ENCODE data around the gene TRMT1L. TPM values are rescaled to one million over a fixed set of nuclear protein-coding genes. Genes with fewer than 3 reads are reported as not detected.

Gene TRMT1L
- total and polyA plus RNA-seq, 3 donors from 2014 or later: 54.5 to 72.6 (median 69.0) TPM

GRCh38 chr1:185105121-185105520, 51.6 kb downstream of the TRMT1L start:
- no peaks in the 10 kb centered on the region for H3K9me3 ChIP-seq
- intact Hi-C loops (cut with DNase I; ENCODE audit: low total_unique reads): no loop called here
- no peaks in the 10 kb centered on the region for H3K4me1 ChIP-seq
- no peaks in the 10 kb centered on the region for H3K27me3 ChIP-seq
- no peak for TF ChIP-seq POLR2A (IDR thresholded peaks at IDR 0.05)
- TF ChIP-seq, protein P1, sequence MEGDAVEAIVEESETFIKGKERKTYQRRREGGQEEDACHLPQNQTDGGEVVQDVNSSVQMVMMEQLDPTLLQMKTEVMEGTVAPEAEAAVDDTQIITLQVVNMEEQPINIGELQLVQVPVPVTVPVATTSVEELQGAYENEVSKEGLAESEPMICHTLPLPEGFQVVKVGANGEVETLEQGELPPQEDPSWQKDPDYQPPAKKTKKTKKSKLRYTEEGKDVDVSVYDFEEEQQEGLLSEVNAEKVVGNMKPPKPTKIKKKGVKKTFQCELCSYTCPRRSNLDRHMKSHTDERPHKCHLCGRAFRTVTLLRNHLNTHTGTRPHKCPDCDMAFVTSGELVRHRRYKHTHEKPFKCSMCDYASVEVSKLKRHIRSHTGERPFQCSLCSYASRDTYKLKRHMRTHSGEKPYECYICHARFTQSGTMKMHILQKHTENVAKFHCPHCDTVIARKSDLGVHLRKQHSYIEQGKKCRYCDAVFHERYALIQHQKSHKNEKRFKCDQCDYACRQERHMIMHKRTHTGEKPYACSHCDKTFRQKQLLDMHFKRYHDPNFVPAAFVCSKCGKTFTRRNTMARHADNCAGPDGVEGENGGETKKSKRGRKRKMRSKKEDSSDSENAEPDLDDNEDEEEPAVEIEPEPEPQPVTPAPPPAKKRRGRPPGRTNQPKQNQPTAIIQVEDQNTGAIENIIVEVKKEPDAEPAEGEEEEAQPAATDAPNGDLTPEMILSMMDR (IDR thresholded peaks at IDR 0.05): no peak
- no peak overlapping the region for H3K4me3 ChIP-seq
- no peaks in the 10 kb centered on the region for H3K36me3 ChIP-seq (ENCODE audit: low read depth, missing control alignments)
- WGBS, 2 donors: 96 to 97% methylated on average over 3 of the region's 3 CpGs
- H3K27ac ChIP-seq: no peak overlapping the region
- DNase-seq: no peak

- 84 to 86% methylated on average over 3 of the region's 3 CpGs for WGBS, 2 donors
- no peaks in the 10 kb centered on the region for H3K27me3 ChIP-seq
- no peaks in the 10 kb centered on the region for H3K4me1 ChIP-seq
- TF ChIP-seq POLR2A (IDR thresholded peaks at IDR 0.05): no peak
- TF ChIP-seq, protein P1 (IDR thresholded peaks at IDR 0.05): no peak
- no peaks in the 10 kb centered on the region for H3K9me3 ChIP-seq
- H3K36me3 ChIP-seq (ENCODE audit: low read depth, missing control alignments): no peaks in the 10 kb centered on the region
- no peak overlapping the region for H3K27ac ChIP-seq
- intact Hi-C loops (cut with DNase I; ENCODE audit: low total_unique reads): no loop called here
- DNase-seq: no peak
- no peak overlapping the region for H3K4me3 ChIP-seq
These were observed 52.7 kb downstream of the TRMT1L start for GRCh38 chr1:185104083-185104482.

- Histone ChIP-seq H3K9me3 (no peaks in the 10 kb centered on the region), H3K27me3 (no peaks in the 10 kb centered on the region), H3K4me1 (no peaks in the 10 kb centered on the region), H3K27ac (no peak overlapping the region), H3K4me3 (no peak overlapping the region), H3K36me3 (ENCODE audit: low read depth, missing control alignments) (no peaks in the 10 kb centered on the region)
- intact Hi-C loops (cut with DNase I; ENCODE audit: low total_unique reads): no loop called here
- DNase-seq: no peak
- 85 to 87% methylated on average over 2 of the region's 2 CpGs for WGBS, 2 donors
- no peak for TF ChIP-seq POLR2A (IDR thresholded peaks at IDR 0.05)
These were observed 60.2 kb downstream of the TRMT1L start for GRCh38 chr1:185096531-185096930.

DNA sequence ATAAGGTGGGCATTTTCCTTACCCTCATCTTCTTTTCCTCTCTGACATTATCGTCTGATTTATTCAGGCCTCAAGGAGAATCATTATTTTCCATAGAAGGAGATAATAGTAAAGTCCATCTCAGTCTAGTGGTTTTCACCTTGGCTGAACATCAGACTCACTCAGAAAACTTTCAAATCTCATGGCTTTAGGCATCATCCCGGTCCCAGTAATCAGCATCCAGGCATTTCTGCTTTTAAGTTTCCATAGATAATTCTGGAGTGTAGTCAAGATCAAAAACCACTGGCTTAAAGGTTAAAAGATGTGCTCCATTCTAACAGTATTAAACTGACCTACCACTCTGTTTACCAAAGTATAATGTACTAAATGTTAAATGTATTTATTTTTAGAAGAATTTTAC, 62.0 kb downstream of the TRMT1L start:
- H3K27me3 ChIP-seq: no peaks in the 10 kb centered on the region
- TF ChIP-seq, protein P1 (IDR thresholded peaks at IDR 0.05): no peak
- TF ChIP-seq POLR2A (IDR thresholded peaks at IDR 0.05): no peak
- no peaks in the 10 kb centered on the region for H3K36me3 ChIP-seq (ENCODE audit: low read depth, missing control alignments)
- H3K4me1 ChIP-seq: no peaks in the 10 kb centered on the region
- no peak overlapping the region for H3K4me3 ChIP-seq
- H3K27ac ChIP-seq: no peak overlapping the region
- WGBS, 2 donors: 93 to 97% methylated on average over 2 of the region's 2 CpGs
- no peak for DNase-seq
- H3K9me3 ChIP-seq: no peaks in the 10 kb centered on the region
- intact Hi-C loops (cut with DNase I; ENCODE audit: low total_unique reads): no loop called here

GRCh38 chr1:185091480-185091879, 65.3 kb downstream of the TRMT1L start:
- intact Hi-C loops (cut with DNase I; ENCODE audit: low total_unique reads): no loop called here
- Histone ChIP-seq H3K4me3 (no peak overlapping the region), H3K36me3 (ENCODE audit: low read depth, missing control alignments) (no peaks in the 10 kb centered on the region), H3K27me3 (no peaks in the 10 kb centered on the region), H3K4me1 (no peaks in the 10 kb centered on the region), H3K27ac (no peak overlapping the region), H3K9me3 (no peaks in the 10 kb centered on the region)
- TF ChIP-seq POLR2A (IDR thresholded peaks at IDR 0.05): no peak
- no peak for DNase-seq
- WGBS, 2 donors: 91 to 95% methylated on average over 5 of the region's 5 CpGs

DNA sequence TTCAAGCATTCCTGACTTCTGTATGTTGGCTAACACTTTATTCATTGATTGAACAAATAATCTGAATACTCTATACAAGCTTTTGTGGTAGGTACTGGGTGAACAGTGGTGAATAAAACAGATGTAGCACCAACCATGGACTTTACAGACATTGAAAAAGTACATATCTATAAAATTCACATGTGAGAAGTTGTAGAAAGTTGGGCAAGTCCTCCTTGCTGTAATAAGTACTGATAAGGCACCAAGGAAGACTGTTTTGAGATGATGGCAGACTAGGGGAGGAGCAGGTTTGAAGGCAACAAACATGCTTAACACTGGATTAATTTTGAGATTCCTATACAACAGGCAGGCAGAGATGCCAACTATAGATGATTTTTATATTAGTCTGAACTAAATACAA, 69.0 kb downstream of the TRMT1L start:
- H3K4me3 ChIP-seq: no peak overlapping the region
- no peaks in the 10 kb centered on the region for H3K36me3 ChIP-seq (ENCODE audit: low read depth, missing control alignments)
- no peaks in the 10 kb centered on the region for H3K9me3 ChIP-seq
- TF ChIP-seq, protein P1 (IDR thresholded peaks at IDR 0.05): no peak
- no peak for TF ChIP-seq POLR2A (IDR thresholded peaks at IDR 0.05)
- intact Hi-C loops (cut with DNase I; ENCODE audit: low total_unique reads): no loop called here
- DNase-seq: no peak
- H3K27ac ChIP-seq: no peak overlapping the region
- no peaks in the 10 kb centered on the region for H3K27me3 ChIP-seq
- no peaks in the 10 kb centered on the region for H3K4me1 ChIP-seq
